ENCODE data around the gene GSTT4.
A peak's percentile ranks its signal among the peaks of the same experiment; 100 is the strongest.

GSTT4 gene

GRCh38 chr22:24023204-24023789 lies 18.0 kb upstream of the GSTT4 start:
- Histone ChIP-seq H3K9me3 (ENCODE audit: low read length) (no peaks in the 10 kb centered on the region), H3K9ac (ENCODE audit: low read length) (no peak overlapping the region), H3K36me3 (ENCODE audit: insufficient read depth, low read length) (no peaks in the 10 kb centered on the region), H3K4me1 (ENCODE audit: insufficient read depth, low read length) (no peaks in the 10 kb centered on the region), H3K27ac (ENCODE audit: low read depth, low read length) (no peak overlapping the region), H3K4me3 (ENCODE audit: low read depth in 1 of 2, low read length in 2 of 2) (no peak overlapping the region), H3K27me3 (ENCODE audit: control insufficient read depth in 1 of 2, insufficient read depth in 2 of 2, low read length in 2 of 2) (no peaks in the 10 kb centered on the region)

- no peaks in the 10 kb centered on the region for H3K27me3 ChIP-seq (ENCODE audit: control insufficient read depth in 1 of 2, insufficient read depth in 2 of 2, low read length in 2 of 2)
- H3K4me3 ChIP-seq (ENCODE audit: low read depth in 1 of 2, low read length in 2 of 2) = no peak overlapping the region
- no peak overlapping the region for H3K9ac ChIP-seq (ENCODE audit: low read length)
- H3K9me3 ChIP-seq (ENCODE audit: low read length) = no peaks in the 10 kb centered on the region
- H3K27ac ChIP-seq (ENCODE audit: low read depth, low read length) = no peak overlapping the region
- H3K36me3 ChIP-seq (ENCODE audit: insufficient read depth, low read length) = no peaks in the 10 kb centered on the region
- H3K4me1 ChIP-seq (ENCODE audit: insufficient read depth, low read length) = no peaks in the 10 kb centered on the region
Measured at GRCh38 chr22:24021304-24021703, 16.1 kb upstream of the GSTT4 start.

- H3K27ac ChIP-seq (ENCODE audit: low read depth, low read length) = no peak overlapping the region
- no peaks in the 10 kb centered on the region for H3K9me3 ChIP-seq (ENCODE audit: low read length)
- no peaks in the 10 kb centered on the region for H3K36me3 ChIP-seq (ENCODE audit: insufficient read depth, low read length)
- H3K27me3 ChIP-seq (ENCODE audit: control insufficient read depth in 1 of 2, insufficient read depth in 2 of 2, low read length in 2 of 2) = no peaks in the 10 kb centered on the region
- H3K4me1 ChIP-seq (ENCODE audit: insufficient read depth, low read length) = peaks cover 4% of the 10 kb centered on the region
- no peak overlapping the region for H3K9ac ChIP-seq (ENCODE audit: low read length)
- H3K4me3 ChIP-seq (ENCODE audit: low read depth in 1 of 2, low read length in 2 of 2) = no peak overlapping the region
Measured at GRCh38 chr22:24016156-24016555, 10.9 kb upstream of the GSTT4 start.

GRCh38 chr22:24011735-24012068 lies 6.4 kb upstream of the GSTT4 start:
- Histone ChIP-seq H3K4me1 (ENCODE audit: insufficient read depth, low read length) (peaks cover 4% of the 10 kb centered on the region), H3K27me3 (ENCODE audit: control insufficient read depth in 1 of 2, insufficient read depth in 2 of 2, low read length in 2 of 2) (no peaks in the 10 kb centered on the region), H3K9ac (ENCODE audit: low read length) (peak overlapping the region; percentile 83), H3K4me3 (ENCODE audit: low read depth in 1 of 2, low read length in 2 of 2) (peak overlapping the region; percentile 78 to 93), H3K9me3 (ENCODE audit: low read length) (no peaks in the 10 kb centered on the region), H3K36me3 (ENCODE audit: insufficient read depth, low read length) (no peaks in the 10 kb centered on the region), H3K27ac (ENCODE audit: low read depth, low read length) (peak overlapping the region; percentile 67)

- no peaks in the 10 kb centered on the region for H3K9me3 ChIP-seq (ENCODE audit: low read length)
- peaks cover 13% of the 10 kb centered on the region for H3K4me1 ChIP-seq (ENCODE audit: insufficient read depth, low read length)
- no peak overlapping the region for H3K9ac ChIP-seq (ENCODE audit: low read length)
- no peak overlapping the region for H3K4me3 ChIP-seq (ENCODE audit: low read depth in 1 of 2, low read length in 2 of 2)
- no peak overlapping the region for H3K27ac ChIP-seq (ENCODE audit: low read depth, low read length)
- no peaks in the 10 kb centered on the region for H3K36me3 ChIP-seq (ENCODE audit: insufficient read depth, low read length)
- H3K27me3 ChIP-seq (ENCODE audit: control insufficient read depth in 1 of 2, insufficient read depth in 2 of 2, low read length in 2 of 2) = no peaks in the 10 kb centered on the region
Measured at GRCh38 chr22:24010018-24010391, 4.8 kb upstream of the GSTT4 start.

- H3K27ac ChIP-seq (ENCODE audit: low read depth, low read length) = no peak overlapping the region
- H3K27me3 ChIP-seq (ENCODE audit: control insufficient read depth in 1 of 2, insufficient read depth in 2 of 2, low read length in 2 of 2) = no peaks in the 10 kb centered on the region
- H3K4me3 ChIP-seq (ENCODE audit: low read depth in 1 of 2, low read length in 2 of 2) = no peak overlapping the region
- peaks cover 15% of the 10 kb centered on the region for H3K4me1 ChIP-seq (ENCODE audit: insufficient read depth, low read length)
- H3K9me3 ChIP-seq (ENCODE audit: low read length) = no peaks in the 10 kb centered on the region
- no peak overlapping the region for H3K9ac ChIP-seq (ENCODE audit: low read length)
- H3K36me3 ChIP-seq (ENCODE audit: insufficient read depth, low read length) = no peaks in the 10 kb centered on the region
Measured at GRCh38 chr22:24009227-24010017, 4.2 kb upstream of the GSTT4 start.

- H3K4me3 ChIP-seq (ENCODE audit: low read depth in 1 of 2, low read length in 2 of 2) = no peak overlapping the region
- H3K27ac ChIP-seq (ENCODE audit: low read depth, low read length) = no peak overlapping the region
- no peaks in the 10 kb centered on the region for H3K9me3 ChIP-seq (ENCODE audit: low read length)
- no peak overlapping the region for H3K9ac ChIP-seq (ENCODE audit: low read length)
- H3K4me1 ChIP-seq (ENCODE audit: insufficient read depth, low read length) = peaks cover 15% of the 10 kb centered on the region
- no peaks in the 10 kb centered on the region for H3K36me3 ChIP-seq (ENCODE audit: insufficient read depth, low read length)
- no peaks in the 10 kb centered on the region for H3K27me3 ChIP-seq (ENCODE audit: control insufficient read depth in 1 of 2, insufficient read depth in 2 of 2, low read length in 2 of 2)
Measured at GRCh38 chr22:24008381-24009226, 3.4 kb upstream of the GSTT4 start.

- H3K9ac ChIP-seq (ENCODE audit: low read length) = no peak overlapping the region
Measured at GRCh38 chr22:24008022-24008283, 2.7 kb upstream of the GSTT4 start.

GRCh38 chr22:24007253-24008021 lies 2.2 kb upstream of the GSTT4 start:
- no peak overlapping the region for H3K27ac ChIP-seq (ENCODE audit: low read depth, low read length)
- H3K9me3 ChIP-seq (ENCODE audit: low read length) = no peaks in the 10 kb centered on the region

More at GRCh38 chr22:24008022-24008283, 2.7 kb upstream of the GSTT4 start:
- Histone ChIP-seq H3K9me3 (ENCODE audit: low read length) (no peaks in the 10 kb centered on the region), H3K4me1 (ENCODE audit: insufficient read depth, low read length) (peaks cover 15% of the 10 kb centered on the region), H3K27ac (ENCODE audit: low read depth, low read length) (no peak overlapping the region), H3K36me3 (ENCODE audit: insufficient read depth, low read length) (no peaks in the 10 kb centered on the region), H3K27me3 (ENCODE audit: control insufficient read depth in 1 of 2, insufficient read depth in 2 of 2, low read length in 2 of 2) (no peaks in the 10 kb centered on the region), H3K4me3 (ENCODE audit: low read depth in 1 of 2, low read length in 2 of 2) (no peak overlapping the region)

GRCh38 chr22:24006914-24007214 lies 1.6 kb upstream of the GSTT4 start:
- Histone ChIP-seq H3K36me3 (ENCODE audit: insufficient read depth, low read length) (no peaks in the 10 kb centered on the region), H3K27me3 (ENCODE audit: control insufficient read depth in 1 of 2, insufficient read depth in 2 of 2, low read length in 2 of 2) (no peaks in the 10 kb centered on the region), H3K4me3 (ENCODE audit: low read depth in 1 of 2, low read length in 2 of 2) (no peak overlapping the region), H3K9me3 (ENCODE audit: low read length) (no peaks in the 10 kb centered on the region), H3K9ac (ENCODE audit: low read length) (no peak overlapping the region), H3K4me1 (ENCODE audit: insufficient read depth, low read length) (peaks cover 11% of the 10 kb centered on the region), H3K27ac (ENCODE audit: low read depth, low read length) (no peak overlapping the region)

More at GRCh38 chr22:24007253-24008021, 2.2 kb upstream of the GSTT4 start:
- Histone ChIP-seq H3K9ac (ENCODE audit: low read length) (no peak overlapping the region), H3K36me3 (ENCODE audit: insufficient read depth, low read length) (no peaks in the 10 kb centered on the region), H3K27me3 (ENCODE audit: control insufficient read depth in 1 of 2, insufficient read depth in 2 of 2, low read length in 2 of 2) (no peaks in the 10 kb centered on the region), H3K4me1 (ENCODE audit: insufficient read depth, low read length) (peaks cover 14% of the 10 kb centered on the region), H3K4me3 (ENCODE audit: low read depth in 1 of 2, low read length in 2 of 2) (no peak overlapping the region)

GRCh38 chr22:24006207-24006913 lies 1.1 kb upstream of the GSTT4 start:
- Histone ChIP-seq H3K9ac (ENCODE audit: low read length) (no peak overlapping the region), H3K9me3 (ENCODE audit: low read length) (no peaks in the 10 kb centered on the region), H3K4me3 (ENCODE audit: low read depth in 1 of 2, low read length in 2 of 2) (no peak overlapping the region), H3K4me1 (ENCODE audit: insufficient read depth, low read length) (peaks cover 11% of the 10 kb centered on the region), H3K27ac (ENCODE audit: low read depth, low read length) (no peak overlapping the region), H3K27me3 (ENCODE audit: control insufficient read depth in 1 of 2, insufficient read depth in 2 of 2, low read length in 2 of 2) (no peaks in the 10 kb centered on the region), H3K36me3 (ENCODE audit: insufficient read depth, low read length) (no peaks in the 10 kb centered on the region)
